Measurements from ENCODE around the gene RAP2C.

The RAP2C gene

DNA sequence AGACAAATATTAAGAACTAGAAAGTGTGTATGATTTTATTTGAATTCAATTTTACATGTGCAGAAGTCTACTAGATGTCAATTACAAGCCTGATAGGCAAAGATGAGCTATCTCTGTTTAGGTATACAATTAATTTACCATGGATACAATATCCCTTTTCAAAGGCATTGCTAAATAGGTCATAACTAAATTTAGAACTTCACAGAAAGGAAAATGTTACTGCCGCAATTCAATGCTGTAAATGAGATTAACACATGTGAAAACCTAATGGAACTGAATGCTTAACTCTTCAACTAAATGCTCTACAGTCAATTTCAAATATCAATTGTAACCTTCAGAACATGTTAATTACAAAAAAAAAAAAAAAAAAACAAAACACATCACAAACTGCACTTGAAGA, 14.6 kb downstream of the RAP2C start:
- TF ChIP-seq, protein P1, sequence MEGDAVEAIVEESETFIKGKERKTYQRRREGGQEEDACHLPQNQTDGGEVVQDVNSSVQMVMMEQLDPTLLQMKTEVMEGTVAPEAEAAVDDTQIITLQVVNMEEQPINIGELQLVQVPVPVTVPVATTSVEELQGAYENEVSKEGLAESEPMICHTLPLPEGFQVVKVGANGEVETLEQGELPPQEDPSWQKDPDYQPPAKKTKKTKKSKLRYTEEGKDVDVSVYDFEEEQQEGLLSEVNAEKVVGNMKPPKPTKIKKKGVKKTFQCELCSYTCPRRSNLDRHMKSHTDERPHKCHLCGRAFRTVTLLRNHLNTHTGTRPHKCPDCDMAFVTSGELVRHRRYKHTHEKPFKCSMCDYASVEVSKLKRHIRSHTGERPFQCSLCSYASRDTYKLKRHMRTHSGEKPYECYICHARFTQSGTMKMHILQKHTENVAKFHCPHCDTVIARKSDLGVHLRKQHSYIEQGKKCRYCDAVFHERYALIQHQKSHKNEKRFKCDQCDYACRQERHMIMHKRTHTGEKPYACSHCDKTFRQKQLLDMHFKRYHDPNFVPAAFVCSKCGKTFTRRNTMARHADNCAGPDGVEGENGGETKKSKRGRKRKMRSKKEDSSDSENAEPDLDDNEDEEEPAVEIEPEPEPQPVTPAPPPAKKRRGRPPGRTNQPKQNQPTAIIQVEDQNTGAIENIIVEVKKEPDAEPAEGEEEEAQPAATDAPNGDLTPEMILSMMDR (IDR thresholded peaks at IDR 0.05; ENCODE audit: low read length, missing control alignments), result no peak
- DNase-seq (ENCODE audit: low read depth), result no peak
- no peak overlapping the region for H3K4me3 ChIP-seq (replicated peaks; ENCODE audit: low read depth, low read length)

DNA sequence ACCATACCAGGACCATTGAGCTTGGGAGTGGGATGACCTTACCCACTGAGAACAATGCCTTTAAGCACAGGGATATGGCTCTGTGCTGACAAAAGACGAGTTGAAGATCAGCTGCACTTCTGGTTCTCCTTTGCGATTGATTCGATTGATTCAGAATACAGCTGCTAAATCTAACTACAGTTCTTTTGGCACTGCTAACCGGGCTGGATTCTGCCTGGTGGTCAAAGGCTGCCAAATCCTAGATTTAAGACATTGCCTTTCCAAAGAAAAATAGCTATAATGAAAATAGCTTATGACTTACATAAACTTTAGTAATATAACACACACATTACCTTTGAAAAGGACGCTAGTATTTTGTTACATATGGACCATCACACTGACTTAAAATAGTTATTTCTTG, 18.3 kb downstream of the RAP2C start:
- DNase-seq (ENCODE audit: low read depth), result no peak
- H3K4me3 ChIP-seq (replicated peaks; ENCODE audit: low read depth, low read length), result no peak overlapping the region
- TF ChIP-seq, protein P1 (IDR thresholded peaks at IDR 0.05; ENCODE audit: low read length, missing control alignments), result no peak

GRCh38 chrX:132199941-132200340, 19.3 kb downstream of the RAP2C start:
- TF ChIP-seq, protein P1 (IDR thresholded peaks at IDR 0.05; ENCODE audit: low read length, missing control alignments), result no peak
- DNase-seq (ENCODE audit: low read depth), result no peak
- no peak overlapping the region for H3K4me3 ChIP-seq (replicated peaks; ENCODE audit: low read depth, low read length)

DNA sequence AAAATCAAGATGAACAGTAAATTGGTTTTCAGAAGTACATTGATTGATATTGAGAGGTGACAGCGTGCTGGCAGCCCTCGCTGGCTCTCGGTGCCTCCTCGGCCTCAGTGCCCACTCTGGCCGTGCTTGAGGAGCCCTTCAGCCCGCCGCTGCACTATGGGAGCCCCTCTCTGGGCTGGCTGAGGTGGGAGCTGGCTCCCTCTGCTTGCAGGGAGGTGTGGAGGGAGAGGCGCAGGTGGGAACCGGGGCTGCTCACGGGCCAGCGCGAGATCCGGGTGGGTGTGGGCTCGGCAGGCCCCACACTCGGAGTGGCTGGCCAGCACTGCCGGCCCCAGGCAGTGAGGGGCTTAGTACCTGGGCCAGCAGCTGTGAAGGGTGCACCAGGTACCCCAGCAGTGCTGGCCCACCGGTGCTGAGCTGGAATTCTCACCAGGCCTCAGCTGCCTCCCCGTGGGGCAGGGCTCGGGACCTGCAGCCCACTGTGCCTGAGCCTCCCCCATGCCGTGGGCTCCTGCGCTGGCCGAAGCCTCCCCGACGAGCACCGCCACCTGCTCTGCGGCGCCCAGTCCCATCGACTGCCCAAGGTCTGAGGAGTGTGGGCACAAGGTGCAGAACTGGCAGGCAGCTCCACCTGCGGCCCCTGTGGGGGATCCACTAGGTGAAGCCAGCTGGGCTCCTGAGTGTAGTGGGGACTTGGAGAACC, 25.2 kb downstream of the RAP2C start:
- no peak for DNase-seq (ENCODE audit: low read depth)
- no peak overlapping the region for H3K4me3 ChIP-seq (replicated peaks; ENCODE audit: low read depth, low read length)
- TF ChIP-seq, protein P1 (IDR thresholded peaks at IDR 0.05; ENCODE audit: low read length, missing control alignments), result no peak

GRCh38 chrX:132191938-132192337, 27.3 kb downstream of the RAP2C start:
- TF ChIP-seq, protein P1 (IDR thresholded peaks at IDR 0.05; ENCODE audit: low read length, missing control alignments), result no peak
- no peak overlapping the region for H3K4me3 ChIP-seq (replicated peaks; ENCODE audit: low read depth, low read length)
- no peak for DNase-seq (ENCODE audit: low read depth)

GRCh38 chrX:132188175-132188574, 31.1 kb downstream of the RAP2C start:
- DNase-seq (ENCODE audit: low read depth), result no peak
- TF ChIP-seq, protein P1 (IDR thresholded peaks at IDR 0.05; ENCODE audit: low read length, missing control alignments), result no peak
- no peak overlapping the region for H3K4me3 ChIP-seq (replicated peaks; ENCODE audit: low read depth, low read length)

- TF ChIP-seq, protein P1 (IDR thresholded peaks at IDR 0.05; ENCODE audit: low read length, missing control alignments), result no peak
- no peak for DNase-seq (ENCODE audit: low read depth)
- H3K4me3 ChIP-seq (replicated peaks; ENCODE audit: low read depth, low read length), result no peak overlapping the region
Observed at GRCh38 chrX:132187451-132187850, 31.8 kb downstream of the RAP2C start.

Data from fibroblast of pulmonary artery (primary cell).